ENCODE data around the gene CCNI2. TPM values are rescaled to one million over a fixed set of nuclear protein-coding genes. Genes with fewer than 3 reads are reported as not detected.

The CCNI2 gene
- total and polyA plus RNA-seq, 2 experiments from 2014 or later: 0.66 TPM; not detected in 1

GRCh38 chr5:132751444-132751843 is 4.2 kb downstream of the CCNI2 start:
- Histone ChIP-seq H3K4me1 (ENCODE audit: low read depth) (no peaks in the 10 kb centered on the region), H3K4me3 (no peak overlapping the region), H3K36me3 (no peaks in the 10 kb centered on the region), H3K27me3 (peaks cover 51% of the 10 kb centered on the region), H3K9me3 (ENCODE audit: low read depth) (no peaks in the 10 kb centered on the region), H3K27ac (no peak overlapping the region)
- DNase-seq (ENCODE audit: low read depth in 1 of 2, low spot score in 1 of 2): peak in 1 of 2 donors; percentile 95
- TF ChIP-seq CTCF (IDR thresholded peaks at IDR 0.05; ENCODE audit: low read depth, low read length): no peak

GRCh38 chr5:132751971-132752580 is 4.8 kb downstream of the CCNI2 start:
- Histone ChIP-seq H3K4me1 (ENCODE audit: low read depth) (no peaks in the 10 kb centered on the region), H3K4me3 (no peak overlapping the region), H3K36me3 (no peaks in the 10 kb centered on the region), H3K27me3 (peaks cover 45% of the 10 kb centered on the region), H3K27ac (no peak overlapping the region), H3K9me3 (ENCODE audit: low read depth) (no peaks in the 10 kb centered on the region)
- DNase-seq (ENCODE audit: low read depth in 1 of 2, low spot score in 1 of 2): no peak
- TF ChIP-seq CTCF (IDR thresholded peaks at IDR 0.05; ENCODE audit: low read depth, low read length): no peak

- no peaks in the 10 kb centered on the region for H3K4me1 ChIP-seq (ENCODE audit: low read depth)
- DNase-seq (ENCODE audit: low read depth in 1 of 2, low spot score in 1 of 2): no peak
- no peak overlapping the region for H3K4me3 ChIP-seq
- no peaks in the 10 kb centered on the region for H3K36me3 ChIP-seq
- H3K9me3 ChIP-seq (ENCODE audit: low read depth): no peaks in the 10 kb centered on the region
- TF ChIP-seq CTCF (IDR thresholded peaks at IDR 0.05; ENCODE audit: low read depth, low read length): no peak
- H3K27ac ChIP-seq: no peak overlapping the region
- peaks cover 39% of the 10 kb centered on the region for H3K27me3 ChIP-seq
These were observed 5.4 kb downstream of the CCNI2 start for GRCh38 chr5:132752581-132753125.

- Histone ChIP-seq H3K27me3 (peaks cover 32% of the 10 kb centered on the region), H3K9me3 (ENCODE audit: low read depth) (no peaks in the 10 kb centered on the region), H3K36me3 (peaks cover 3% of the 10 kb centered on the region), H3K4me1 (ENCODE audit: low read depth) (no peaks in the 10 kb centered on the region), H3K4me3 (no peak overlapping the region), H3K27ac (no peak overlapping the region)
- no peak for DNase-seq (ENCODE audit: low read depth in 1 of 2, low spot score in 1 of 2)
- no peak for TF ChIP-seq CTCF (IDR thresholded peaks at IDR 0.05; ENCODE audit: low read depth, low read length)
These were observed 6.1 kb downstream of the CCNI2 start for GRCh38 chr5:132753135-132753987.

GRCh38 chr5:132754111-132754510 is 6.9 kb downstream of the CCNI2 start:
- peaks cover 3% of the 10 kb centered on the region for H3K36me3 ChIP-seq
- no peaks in the 10 kb centered on the region for H3K4me1 ChIP-seq (ENCODE audit: low read depth)
- no peak overlapping the region for H3K27ac ChIP-seq
- no peak overlapping the region for H3K4me3 ChIP-seq
- no peak for DNase-seq (ENCODE audit: low read depth in 1 of 2, low spot score in 1 of 2)
- no peaks in the 10 kb centered on the region for H3K9me3 ChIP-seq (ENCODE audit: low read depth)
- peaks cover 25% of the 10 kb centered on the region for H3K27me3 ChIP-seq
- no peak for TF ChIP-seq CTCF (IDR thresholded peaks at IDR 0.05; ENCODE audit: low read depth, low read length)

Data from cardiac muscle cell (in vitro differentiated cells and primary cell).